ENCODE data around the gene PRRT4.
A peak's percentile ranks its signal among the peaks of the same experiment; 100 is the strongest.

The PRRT4 gene

DNA sequence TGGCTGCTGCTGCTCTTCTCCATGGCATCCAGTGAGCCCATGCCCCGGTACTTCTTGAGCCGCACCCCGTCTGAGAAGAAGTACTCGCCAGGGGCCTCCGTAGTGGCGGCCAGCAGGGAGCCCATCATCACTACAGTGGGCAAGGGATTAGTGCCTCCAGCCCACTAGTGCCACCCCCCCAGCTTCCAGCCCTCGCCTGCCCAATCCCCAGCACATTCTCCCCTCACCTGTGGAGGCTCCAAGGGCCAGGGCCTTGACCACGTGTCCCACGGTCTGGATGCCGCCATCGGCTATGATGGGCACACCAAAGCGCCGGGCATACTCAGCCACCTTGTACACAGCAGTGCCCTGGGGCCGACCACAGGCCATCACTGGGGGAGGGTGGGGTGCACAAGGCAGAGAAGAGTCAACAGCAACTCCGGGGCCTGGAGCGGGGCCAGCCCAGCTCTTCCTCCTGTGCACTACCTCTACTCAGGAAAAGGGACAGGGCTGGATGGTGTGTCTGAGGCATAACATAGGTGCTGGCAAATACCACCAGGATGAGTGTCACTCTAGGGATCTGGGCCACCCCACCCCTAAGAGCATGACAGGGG lies 33.5 kb upstream of the PRRT4 start:
- no peak for DNase-seq

GRCh38 chr7:128393526-128394330 lies 32.2 kb upstream of the PRRT4 start:
- DNase-seq: no peak

DNA sequence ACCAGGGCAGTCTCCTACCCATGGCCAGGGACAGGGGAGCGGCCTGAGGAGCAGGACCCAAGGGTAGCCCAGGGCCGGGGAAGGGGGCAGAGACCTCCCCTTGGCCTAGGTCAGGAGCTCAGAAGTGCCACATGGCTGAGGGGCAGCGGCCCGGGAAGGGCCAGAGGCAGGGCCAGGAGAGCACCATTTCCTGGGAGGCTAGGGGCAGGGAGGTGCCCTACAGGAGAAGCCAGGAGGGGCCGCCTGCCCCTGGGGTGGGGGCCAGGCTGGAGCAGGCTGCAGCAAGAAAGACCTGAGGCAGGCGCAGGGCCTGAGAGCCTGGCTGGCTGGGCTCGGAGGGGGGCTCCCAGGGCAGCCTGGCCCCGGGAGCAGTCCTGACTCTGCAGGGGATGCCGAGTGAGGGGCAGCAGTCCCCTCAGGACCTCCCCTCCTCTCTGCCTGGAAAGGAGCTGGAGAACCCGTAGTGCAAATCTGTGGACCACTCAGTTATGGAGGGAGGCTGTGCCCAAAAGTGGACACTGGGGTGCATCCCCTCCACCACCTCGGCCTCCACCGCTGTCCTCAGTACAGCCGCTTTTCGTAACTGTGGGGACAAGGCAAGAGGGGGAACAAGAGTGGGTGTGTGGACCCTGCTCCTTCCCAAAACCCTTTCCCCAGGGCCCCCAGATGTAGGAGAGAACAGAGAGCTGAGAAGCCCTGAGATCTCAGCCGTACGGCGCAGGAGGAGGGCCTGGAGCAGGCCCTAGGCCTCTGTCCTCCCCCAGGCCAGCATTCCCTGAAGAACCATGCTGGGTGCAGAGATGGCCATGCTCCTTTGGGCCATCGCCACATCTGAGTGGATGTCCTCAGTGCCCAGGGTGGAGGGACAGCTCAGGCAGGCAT lies 31.2 kb upstream of the PRRT4 start:
- no peak for DNase-seq

DNA sequence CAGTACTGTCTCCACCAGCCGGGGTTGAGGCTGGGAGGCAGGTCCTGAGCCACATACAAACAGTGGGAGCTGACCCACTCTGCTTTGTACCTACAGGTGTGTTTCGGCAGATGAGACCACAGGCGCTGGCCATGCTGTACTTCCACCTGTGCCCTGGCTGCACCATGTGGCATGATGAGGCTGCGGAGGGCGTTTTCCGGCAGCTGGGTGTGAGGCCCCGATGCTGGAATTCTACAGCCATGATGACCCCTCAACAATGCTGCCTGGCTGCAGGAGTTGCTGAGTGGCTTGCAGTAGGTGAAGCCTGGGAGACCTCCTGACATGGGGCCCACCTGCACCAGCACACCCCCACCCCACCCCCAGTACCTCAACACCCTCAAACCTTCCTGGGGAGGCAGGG lies 30.3 kb upstream of the PRRT4 start:
- DNase-seq: no peak

- DNase-seq: no peak
These were observed 29.5 kb upstream of the PRRT4 start for GRCh38 chr7:128390871-128391565.

GRCh38 chr7:128389618-128390329 lies 28.3 kb upstream of the PRRT4 start:
- DNase-seq: no peak

DNA sequence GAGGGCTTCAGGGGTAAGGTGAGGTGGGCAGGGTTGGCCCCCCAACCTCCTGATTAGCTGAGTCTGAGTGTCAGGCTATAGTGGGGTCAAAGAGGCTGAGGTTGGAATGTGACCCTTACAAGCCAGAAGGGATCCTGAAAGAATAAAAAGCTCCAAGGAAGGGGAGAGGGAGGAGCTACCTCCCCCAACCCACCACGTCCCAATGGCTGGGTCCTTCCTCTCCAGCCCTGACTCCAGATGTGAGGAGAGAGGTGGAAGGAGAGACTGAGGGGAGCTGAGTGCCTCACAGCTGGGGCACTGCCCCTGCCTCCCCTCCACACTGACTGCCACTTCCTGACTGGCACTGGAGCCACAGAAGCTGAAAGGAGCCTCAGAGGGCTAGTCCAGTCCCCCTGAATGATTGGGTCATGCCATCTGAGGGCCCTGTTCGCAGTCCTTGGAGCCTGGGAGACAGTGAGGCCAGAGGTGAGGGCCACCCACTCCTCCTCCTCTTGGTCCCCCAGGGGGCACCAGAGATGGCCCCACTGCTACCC lies 27.7 kb upstream of the PRRT4 start:
- no peak for DNase-seq

DNA sequence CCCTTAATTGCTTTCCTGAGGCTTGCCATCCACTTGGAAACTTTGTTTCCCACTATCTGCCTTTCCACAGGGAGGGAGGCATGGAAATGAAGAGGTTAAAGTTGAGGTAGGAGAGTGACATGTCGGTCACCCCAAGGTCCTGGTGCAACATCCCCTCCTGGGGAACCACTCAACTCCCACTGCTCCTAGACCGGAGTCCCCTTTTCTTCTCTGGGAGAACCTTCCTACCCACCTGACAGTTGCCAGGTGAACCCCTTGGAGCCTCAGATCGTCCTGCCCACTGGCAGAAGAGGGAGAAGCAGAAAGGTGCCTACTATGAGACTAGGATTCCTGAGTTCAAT lies 26.6 kb upstream of the PRRT4 start:
- no peak for DNase-seq

- peak; percentile 59 to 74 for DNase-seq
These were observed 26.0 kb upstream of the PRRT4 start for GRCh38 chr7:128387216-128388144.

GRCh38 chr7:128385988-128386925 lies 24.8 kb upstream of the PRRT4 start:
- no peak for DNase-seq

GRCh38 chr7:128384726-128385125 lies 23.2 kb upstream of the PRRT4 start:
- DNase-seq: no peak

- DNase-seq: no peak
These were observed 22.3 kb upstream of the PRRT4 start for GRCh38 chr7:128383776-128384175.

DNA sequence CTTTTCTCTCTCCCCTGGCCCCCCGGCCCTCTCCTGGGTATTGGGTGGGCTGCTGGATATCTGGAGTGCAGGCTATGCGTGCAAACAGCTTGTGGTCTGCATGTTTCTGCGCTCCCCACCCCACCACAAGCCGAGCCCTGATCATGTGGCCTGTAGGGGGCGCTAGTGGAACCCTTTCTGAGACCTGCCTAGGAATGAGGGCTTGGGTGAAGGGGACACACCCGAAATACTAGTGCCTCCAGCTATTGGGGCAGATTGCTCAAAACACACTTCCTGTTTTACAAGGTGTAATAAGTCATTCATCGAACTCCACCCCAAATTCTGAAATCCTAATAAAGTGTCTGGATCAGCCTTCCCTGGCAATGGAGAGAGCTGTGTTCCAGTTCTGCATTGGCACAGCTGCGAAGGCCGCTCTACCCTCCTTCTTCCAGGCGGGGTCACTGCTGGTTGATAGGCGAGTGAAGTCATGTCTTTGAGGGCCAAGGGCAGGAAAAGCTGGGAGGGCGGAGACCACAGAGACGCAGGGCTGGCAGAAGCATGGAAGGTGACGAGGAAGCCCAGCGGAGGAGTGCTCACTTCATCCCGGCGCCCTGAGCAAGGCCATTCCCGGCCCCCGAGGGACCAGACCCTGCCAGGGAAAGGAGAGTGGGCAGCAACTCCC lies 19.8 kb upstream of the PRRT4 start:
- DNase-seq: peak in 1 of 2 experiments; percentile 26

DNA sequence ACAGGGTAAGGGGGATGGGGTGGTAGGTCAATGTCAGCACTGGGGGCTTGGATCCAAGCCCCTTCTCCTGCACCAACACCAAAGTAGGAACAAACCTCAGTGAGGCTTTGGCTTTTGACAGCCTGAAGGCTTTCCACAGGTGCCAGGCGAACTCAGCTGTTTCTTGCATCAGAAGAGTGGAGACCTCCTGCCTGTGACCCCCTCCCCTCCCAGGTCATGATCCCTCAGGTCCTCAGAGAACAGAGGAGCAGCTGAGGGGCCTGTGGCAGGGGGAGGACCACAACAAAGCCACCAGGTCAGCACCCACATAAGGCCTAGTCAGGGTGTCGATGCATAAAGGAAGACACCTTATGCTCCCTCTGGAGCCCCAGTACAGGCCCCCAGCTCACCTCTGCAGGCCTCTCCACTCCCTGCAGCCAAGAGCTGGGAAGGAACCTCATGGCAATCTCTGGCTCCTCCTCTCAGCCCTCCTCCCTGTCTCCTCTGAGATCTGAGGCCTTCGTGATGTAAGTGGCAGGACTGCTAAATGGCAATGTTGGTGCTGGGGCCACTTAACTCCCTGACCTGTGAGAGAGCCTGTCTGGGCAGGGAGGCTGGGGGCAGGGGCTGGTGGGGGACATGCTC lies 19.1 kb upstream of the PRRT4 start:
- no peak for DNase-seq

GRCh38 chr7:128379900-128380479 lies 18.5 kb upstream of the PRRT4 start:
- no peak for DNase-seq

DNA sequence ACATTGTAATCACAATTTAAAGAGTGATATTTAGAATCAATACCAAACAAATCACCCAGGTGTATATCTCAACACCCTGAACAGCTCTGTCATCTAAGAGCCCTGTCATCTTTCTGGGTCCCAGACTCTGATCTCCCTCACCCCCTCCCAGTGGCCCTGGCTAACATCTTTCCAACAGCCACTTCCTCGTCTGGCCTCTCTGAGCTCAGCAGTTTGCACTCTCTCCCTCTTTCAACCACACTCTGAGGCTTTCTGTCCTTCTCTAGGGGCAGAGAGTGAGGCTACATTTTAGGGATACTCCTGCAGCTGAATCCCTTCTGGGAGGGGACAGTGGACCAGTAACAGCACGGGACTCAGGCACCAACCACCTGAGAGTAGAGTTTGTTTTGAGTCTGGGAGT lies 17.1 kb upstream of the PRRT4 start:
- no peak for DNase-seq

DNA sequence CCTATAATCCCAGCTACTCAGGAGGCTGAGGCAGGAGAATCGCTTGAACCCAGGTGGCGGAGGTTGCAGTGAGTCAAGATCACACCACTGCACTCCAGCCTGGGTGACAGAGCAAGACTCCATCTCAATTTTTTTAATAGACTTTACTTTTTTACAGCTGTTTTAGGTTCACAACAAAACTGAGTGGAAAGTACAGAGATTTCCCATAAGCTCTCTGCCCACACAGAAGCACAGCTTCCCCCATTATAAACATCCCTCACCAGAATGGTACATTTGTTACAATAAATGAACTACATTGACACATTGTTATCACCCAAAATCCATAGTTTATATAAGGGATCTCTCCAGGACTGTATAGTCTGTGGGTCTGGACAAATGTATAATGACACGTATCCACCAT lies 14.6 kb upstream of the PRRT4 start:
- no peak for DNase-seq

- DNase-seq: no peak
These were observed 12.6 kb upstream of the PRRT4 start for GRCh38 chr7:128374041-128374440.
